ENCODE measurements around the gene IQGAP3. TPM values are rescaled to one million over a fixed set of nuclear protein-coding genes. Genes with fewer than 3 reads are reported as not detected.

IQGAP3 gene
- total and polyA plus RNA-seq, 7 donors = 0.01 to 0.24 (median 0.08) TPM

GRCh38 chr1:156537027-156537426 is 35.3 kb downstream of the IQGAP3 start:
- no peak for DNase-seq

GRCh38 chr1:156534424-156535060 is 37.8 kb downstream of the IQGAP3 start:
- Histone ChIP-seq H3K27me3 (ENCODE audit: insufficient read depth in 3 of 3, low read length in 2 of 3) (no peaks in the 10 kb centered on the region), H3K36me3 (ENCODE audit: insufficient read depth in 1 of 2, low read depth in 1 of 2) (no peaks in the 10 kb centered on the region), H3K4me1 (peaks cover 5% of the 10 kb centered on the region), H3K27ac (no peak overlapping the region), H3K4me3 (no peak overlapping the region), H3K9me3 (no peaks in the 10 kb centered on the region)
- intact Hi-C loops (cut with DNase I) = no loop called here
- no peak for DNase-seq
- no peak for TF ChIP-seq CTCF (IDR thresholded peaks at IDR 0.05)
- no peak for ATAC-seq
- 91 to 95% (median 95%) methylated on average over 12 of the region's 12 CpGs for WGBS, 3 donors

More at GRCh38 chr1:156537027-156537426, 35.3 kb downstream of the IQGAP3 start:
- H3K36me3 ChIP-seq (ENCODE audit: insufficient read depth in 1 of 2, low read depth in 1 of 2) = no peaks in the 10 kb centered on the region
- H3K27ac ChIP-seq = no peak overlapping the region
- no peaks in the 10 kb centered on the region for H3K27me3 ChIP-seq (ENCODE audit: insufficient read depth in 3 of 3, low read length in 2 of 3)
- ATAC-seq = no peak
- H3K4me3 ChIP-seq = no peak overlapping the region
- peaks cover 5% of the 10 kb centered on the region for H3K4me1 ChIP-seq
- no peaks in the 10 kb centered on the region for H3K9me3 ChIP-seq
- TF ChIP-seq CTCF (IDR thresholded peaks at IDR 0.05) = no peak
- 94 to 95% (median 94%) methylated on average over 9 of the region's 9 CpGs for WGBS, 3 donors
- intact Hi-C loops (cut with DNase I) = no loop called here

GRCh38 chr1:156533568-156534220 is 38.7 kb downstream of the IQGAP3 start:
- DNase-seq (no peak), ATAC-seq (no peak)
- WGBS, 3 donors = 70 to 81% (median 76%) methylated on average over 11 of the region's 11 CpGs
- no peak for TF ChIP-seq CTCF (IDR thresholded peaks at IDR 0.05)
- no peaks in the 10 kb centered on the region for H3K27me3 ChIP-seq (ENCODE audit: insufficient read depth in 3 of 3, low read length in 2 of 3)
- H3K4me3 ChIP-seq = no peak overlapping the region
- H3K9me3 ChIP-seq = no peaks in the 10 kb centered on the region
- no peak overlapping the region for H3K27ac ChIP-seq
- intact Hi-C loops (cut with DNase I) = no loop called here
- H3K36me3 ChIP-seq (ENCODE audit: insufficient read depth in 1 of 2, low read depth in 1 of 2) = no peaks in the 10 kb centered on the region
- H3K4me1 ChIP-seq = peaks cover 5% of the 10 kb centered on the region

GRCh38 chr1:156532374-156532773 is 40.0 kb downstream of the IQGAP3 start:
- Histone ChIP-seq H3K27ac (no peak overlapping the region), H3K36me3 (ENCODE audit: insufficient read depth in 1 of 2, low read depth in 1 of 2) (no peaks in the 10 kb centered on the region), H3K9me3 (no peaks in the 10 kb centered on the region), H3K4me3 (no peak overlapping the region), H3K4me1 (peaks cover 5% of the 10 kb centered on the region), H3K27me3 (ENCODE audit: insufficient read depth in 3 of 3, low read length in 2 of 3) (no peaks in the 10 kb centered on the region)
- intact Hi-C loops (cut with DNase I) = no loop called here
- no peak for TF ChIP-seq CTCF (IDR thresholded peaks at IDR 0.05)
- no peak for DNase-seq
- ATAC-seq = peak in 3 of 4 donors; percentile 39 to 61 (median 53)
- 28 to 58% (median 32%) methylated on average over 4 of the region's 4 CpGs for WGBS, 3 donors

Data from psoas muscle (tissue), 8 donors.